PFSK-1 (cell line): ENCODE results near the gene DHX35.

Experiments used
- FOXP2 ChIP-seq: optimal IDR thresholded peaks from 2 replicates; pipeline ENCODE3; 2011; ENCODE audit warnings: borderline replicate concordance, control low read depth, inconsistent platforms; ENCODE audit not compliant: insufficient read depth; ENCODE audit errors: extremely low read length, extremely low read depth
- POLR2AphosphoS5 ChIP-seq: IDR thresholded peaks from 2 replicates; pipeline ENCODE4 v1.6.1; 2012; ENCODE audit warnings: low read depth, mild to moderate bottlenecking, control low read depth, low read length, moderate library complexity
- SIN3A ChIP-seq: IDR thresholded peaks from 2 replicates; pipeline ENCODE4 v1.6.1; 2012; ENCODE audit warnings: mild to moderate bottlenecking, low read length, moderate library complexity, borderline replicate concordance; ENCODE audit not compliant: insufficient read depth
- TAF1 ChIP-seq: IDR thresholded peaks from 2 replicates; pipeline ENCODE4 v1.6.1; 2012; ENCODE audit warnings: low read length, control low read depth, borderline replicate concordance; ENCODE audit not compliant: insufficient read depth
- TF ChIP-seq, protein P1 (sequence below), 2 experiments: IDR thresholded peaks; 2 replicates each; pipeline versions ENCODE4 v1.6.1 to v1.8.0; 2011 to 2012; ENCODE audit warnings: low read depth in 2 of 2, low read length in 2 of 2, control low read depth in 1 of 2, inconsistent platforms in 1 of 2, mild to moderate bottlenecking in 1 of 2, moderate library complexity in 1 of 2; ENCODE audit not compliant: insufficient read depth in 1 of 2

The DHX35 gene

GRCh38 chr20:39072132-39072531 is 110.0 kb downstream of the DHX35 start:
- TF ChIP-seq, protein P1, sequence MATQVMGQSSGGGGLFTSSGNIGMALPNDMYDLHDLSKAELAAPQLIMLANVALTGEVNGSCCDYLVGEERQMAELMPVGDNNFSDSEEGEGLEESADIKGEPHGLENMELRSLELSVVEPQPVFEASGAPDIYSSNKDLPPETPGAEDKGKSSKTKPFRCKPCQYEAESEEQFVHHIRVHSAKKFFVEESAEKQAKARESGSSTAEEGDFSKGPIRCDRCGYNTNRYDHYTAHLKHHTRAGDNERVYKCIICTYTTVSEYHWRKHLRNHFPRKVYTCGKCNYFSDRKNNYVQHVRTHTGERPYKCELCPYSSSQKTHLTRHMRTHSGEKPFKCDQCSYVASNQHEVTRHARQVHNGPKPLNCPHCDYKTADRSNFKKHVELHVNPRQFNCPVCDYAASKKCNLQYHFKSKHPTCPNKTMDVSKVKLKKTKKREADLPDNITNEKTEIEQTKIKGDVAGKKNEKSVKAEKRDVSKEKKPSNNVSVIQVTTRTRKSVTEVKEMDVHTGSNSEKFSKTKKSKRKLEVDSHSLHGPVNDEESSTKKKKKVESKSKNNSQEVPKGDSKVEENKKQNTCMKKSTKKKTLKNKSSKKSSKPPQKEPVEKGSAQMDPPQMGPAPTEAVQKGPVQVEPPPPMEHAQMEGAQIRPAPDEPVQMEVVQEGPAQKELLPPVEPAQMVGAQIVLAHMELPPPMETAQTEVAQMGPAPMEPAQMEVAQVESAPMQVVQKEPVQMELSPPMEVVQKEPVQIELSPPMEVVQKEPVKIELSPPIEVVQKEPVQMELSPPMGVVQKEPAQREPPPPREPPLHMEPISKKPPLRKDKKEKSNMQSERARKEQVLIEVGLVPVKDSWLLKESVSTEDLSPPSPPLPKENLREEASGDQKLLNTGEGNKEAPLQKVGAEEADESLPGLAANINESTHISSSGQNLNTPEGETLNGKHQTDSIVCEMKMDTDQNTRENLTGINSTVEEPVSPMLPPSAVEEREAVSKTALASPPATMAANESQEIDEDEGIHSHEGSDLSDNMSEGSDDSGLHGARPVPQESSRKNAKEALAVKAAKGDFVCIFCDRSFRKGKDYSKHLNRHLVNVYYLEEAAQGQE (IDR thresholded peaks at IDR 0.05; ENCODE audit: insufficient read depth in 1 of 2, low read depth in 2 of 2, low read length in 2 of 2) = no peak
- no peak for TF ChIP-seq SIN3A

DNA sequence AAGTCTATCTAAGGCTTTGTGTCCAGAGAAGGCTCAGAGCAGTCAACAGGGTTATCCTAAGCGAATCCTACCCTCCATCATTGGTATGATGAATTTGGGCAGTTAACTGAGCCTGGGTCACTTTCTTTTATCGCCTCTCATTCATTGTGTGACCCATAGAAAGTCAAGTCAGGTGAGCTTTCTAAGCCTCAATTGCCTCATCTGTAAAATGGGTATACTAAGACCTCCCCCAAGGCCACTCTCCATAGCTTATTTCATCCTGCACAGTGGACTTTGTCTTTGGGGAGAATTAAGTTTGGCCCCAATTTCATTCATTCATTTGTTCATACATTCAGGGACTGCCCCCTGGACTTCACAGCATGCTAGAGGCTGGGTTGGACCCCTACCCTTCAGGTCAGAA is 110.5 kb downstream of the DHX35 start:
- TF ChIP-seq FOXP2 (no peak), SIN3A (no peak), POLR2AphosphoS5 (no peak), TAF1 (no peak)
- TF ChIP-seq, protein P1 (IDR thresholded peaks at IDR 0.05; ENCODE audit: insufficient read depth in 1 of 2, low read depth in 2 of 2, low read length in 2 of 2) = no peak

- TF ChIP-seq SIN3A (no peak), POLR2AphosphoS5 (no peak), TAF1 (no peak), FOXP2 (no peak)
- TF ChIP-seq, protein P1 (IDR thresholded peaks at IDR 0.05; ENCODE audit: insufficient read depth in 1 of 2, low read depth in 2 of 2, low read length in 2 of 2) = no peak
These were observed 113.6 kb downstream of the DHX35 start for GRCh38 chr20:39075731-39076130.

DNA sequence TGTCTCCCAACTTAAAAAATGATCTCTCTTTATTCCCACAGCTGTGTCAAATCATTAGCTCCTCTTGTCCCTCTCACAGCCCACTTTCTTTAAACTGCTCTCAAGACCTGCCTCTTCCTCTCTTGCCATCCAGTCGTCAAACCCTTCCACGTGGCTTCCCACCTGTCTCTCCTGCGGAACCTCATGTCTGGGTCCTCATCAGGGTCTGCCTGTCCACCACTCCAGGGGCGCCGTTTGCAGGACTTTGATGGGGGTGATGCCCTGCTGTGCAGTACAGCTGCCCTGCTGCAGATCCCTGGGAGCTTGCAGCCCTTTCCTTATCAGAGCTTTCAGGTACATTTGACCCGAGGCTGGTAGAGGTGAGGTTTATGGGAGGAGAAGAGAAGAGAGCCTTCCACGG is 114.8 kb downstream of the DHX35 start:
- TF ChIP-seq TAF1 (no peak), FOXP2 (no peak), SIN3A (no peak), POLR2AphosphoS5 (no peak)
- TF ChIP-seq, protein P1 (IDR thresholded peaks at IDR 0.05; ENCODE audit: insufficient read depth in 1 of 2, low read depth in 2 of 2, low read length in 2 of 2) = no peak

DNA sequence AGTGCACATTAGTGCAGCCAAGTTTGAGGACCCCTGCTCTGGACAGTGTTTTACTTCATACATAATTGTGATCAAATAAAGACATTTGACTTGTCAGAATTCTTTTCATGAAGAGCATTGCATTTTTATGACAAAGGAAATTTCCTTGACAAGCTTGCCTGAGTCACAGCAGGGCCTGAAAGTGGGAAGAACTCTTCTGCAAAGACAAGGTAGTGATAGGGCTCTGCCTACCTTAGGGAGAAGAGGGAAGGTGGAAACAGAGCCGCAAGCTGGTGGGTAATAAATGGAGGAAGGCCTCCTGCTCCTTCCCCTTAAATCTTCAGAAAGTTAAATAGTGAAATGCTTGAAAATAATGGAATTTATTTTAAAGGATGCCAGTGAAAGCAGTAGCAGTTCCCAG is 118.2 kb downstream of the DHX35 start:
- TF ChIP-seq POLR2AphosphoS5 (no peak), SIN3A (no peak), FOXP2 (no peak), TAF1 (no peak)
- TF ChIP-seq, protein P1 (IDR thresholded peaks at IDR 0.05; ENCODE audit: insufficient read depth in 1 of 2, low read depth in 2 of 2, low read length in 2 of 2) = no peak
